NK-92 (cell line): ENCODE data around the gene SGMS1.
"Not testable (repeated sequence)": the region's sequence is repeated elsewhere in the genome, so short reads cannot be mapped to it uniquely, and the experiment has no call there.

Experiments used
- DNase-seq: peaks from one replicate; lab custom pipeline; 2025; ENCODE audit not compliant: unreplicated experiment; lab: John Stamatoyannopoulos, UW

SGMS1 gene

GRCh38 chr10:50382576-50383023, 241.2 kb downstream of the SGMS1 start:
- DNase-seq: no peak

DNA sequence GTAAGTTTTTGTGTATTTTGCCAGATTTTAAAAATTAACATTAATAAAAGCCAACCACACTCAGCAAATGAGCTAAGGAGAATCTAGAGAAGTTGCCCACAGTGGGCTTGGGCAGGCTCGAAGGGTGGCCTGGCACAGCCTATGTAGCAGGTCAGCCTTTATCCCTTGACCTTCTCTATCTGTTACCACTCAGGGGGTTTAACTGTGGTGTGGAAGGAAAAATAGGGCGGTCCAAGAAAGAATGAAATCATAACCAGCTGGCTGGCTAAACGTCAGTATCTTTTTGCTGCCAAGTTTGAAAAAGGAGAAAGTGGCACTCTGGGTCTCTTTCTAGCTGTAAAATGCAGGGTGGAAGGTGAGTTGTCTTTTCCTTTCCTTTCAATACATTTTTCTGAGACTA, 242.1 kb downstream of the SGMS1 start:
- no peak for DNase-seq

DNA sequence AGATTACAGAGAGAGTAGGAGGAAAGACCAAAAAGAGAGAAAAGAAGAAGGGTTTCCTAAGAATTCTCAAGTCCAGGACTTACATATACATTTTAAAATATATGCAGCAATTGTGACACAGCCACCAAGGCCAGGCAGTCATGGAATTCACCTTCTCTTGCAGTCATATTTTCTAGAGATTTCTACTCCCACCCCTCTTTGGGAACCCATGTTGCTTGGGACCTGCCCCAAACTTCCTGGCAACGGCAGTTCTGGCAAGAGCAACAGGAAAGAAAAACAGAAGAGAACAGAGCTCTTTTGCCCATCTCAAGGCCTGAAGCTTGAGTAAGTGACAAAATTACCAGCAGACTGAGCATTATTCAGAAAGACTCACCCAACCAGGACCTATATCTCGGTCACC, 244.1 kb downstream of the SGMS1 start:
- no peak for DNase-seq

DNA sequence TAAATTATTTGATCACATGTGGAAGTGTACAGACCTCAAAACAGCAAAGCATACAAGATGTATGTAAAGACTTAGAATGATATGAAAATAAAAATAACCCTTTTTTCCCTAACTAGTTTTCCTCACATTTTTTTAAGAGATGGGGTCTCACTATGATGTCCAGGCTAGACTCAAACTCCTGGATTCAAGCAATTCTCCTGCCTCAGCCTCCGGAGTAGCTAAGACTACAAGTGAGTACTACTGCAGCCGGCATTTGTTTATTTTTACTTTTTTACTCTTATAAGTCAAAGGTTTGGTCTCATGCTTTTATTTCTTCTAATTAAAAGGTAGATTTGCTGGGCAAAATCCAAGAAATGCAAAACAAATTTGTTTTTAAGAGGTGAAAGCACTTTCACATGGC, 248.0 kb downstream of the SGMS1 start:
- no peak for DNase-seq

- no peak for DNase-seq
Observed at GRCh38 chr10:50375051-50375452, 248.7 kb downstream of the SGMS1 start.

- DNase-seq: no peak
Observed at GRCh38 chr10:50373821-50374501, 249.8 kb downstream of the SGMS1 start.

- no peak for DNase-seq
Observed at GRCh38 chr10:50369931-50370330, 253.8 kb downstream of the SGMS1 start.

GRCh38 chr10:50367732-50368131, 256.0 kb downstream of the SGMS1 start:
- DNase-seq: no peak

DNA sequence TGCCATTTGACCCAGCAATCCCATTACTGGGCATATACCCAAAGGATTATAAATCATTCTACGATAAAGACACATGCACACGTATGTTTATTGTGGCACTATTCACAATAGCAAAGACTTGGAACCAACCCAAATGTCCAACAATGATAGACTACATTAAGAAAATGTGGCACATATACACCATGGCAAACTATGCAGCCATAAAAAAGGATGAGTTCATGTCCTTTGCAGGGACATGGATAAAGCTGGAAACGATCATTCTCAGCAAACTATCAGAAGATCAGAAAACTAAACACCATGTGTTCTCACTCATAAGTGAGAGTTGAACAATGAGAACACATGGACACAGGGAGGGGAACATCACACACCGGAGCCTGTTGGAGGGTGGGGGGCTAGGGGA, 257.3 kb downstream of the SGMS1 start:
- DNase-seq: not testable (repeated sequence)

DNA sequence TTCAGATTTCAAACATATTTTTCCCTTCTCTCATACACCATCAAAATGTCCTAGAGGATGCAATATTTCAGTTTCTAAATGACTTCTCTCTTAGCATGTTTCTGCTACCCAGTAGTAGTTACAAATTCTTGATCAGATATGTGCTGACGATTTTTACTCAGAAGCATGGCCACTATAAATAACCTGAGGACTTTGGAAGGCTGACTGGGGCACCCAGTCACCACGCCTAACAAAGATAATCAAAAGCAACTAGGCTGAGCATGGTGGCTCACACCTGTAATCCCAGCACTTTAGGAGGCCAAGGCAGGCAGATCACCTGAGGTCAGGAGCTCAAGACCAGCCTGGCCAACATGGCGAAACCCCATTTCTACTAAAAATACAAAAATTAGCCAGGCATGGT, 259.0 kb downstream of the SGMS1 start:
- not testable (repeated sequence) for DNase-seq

DNA sequence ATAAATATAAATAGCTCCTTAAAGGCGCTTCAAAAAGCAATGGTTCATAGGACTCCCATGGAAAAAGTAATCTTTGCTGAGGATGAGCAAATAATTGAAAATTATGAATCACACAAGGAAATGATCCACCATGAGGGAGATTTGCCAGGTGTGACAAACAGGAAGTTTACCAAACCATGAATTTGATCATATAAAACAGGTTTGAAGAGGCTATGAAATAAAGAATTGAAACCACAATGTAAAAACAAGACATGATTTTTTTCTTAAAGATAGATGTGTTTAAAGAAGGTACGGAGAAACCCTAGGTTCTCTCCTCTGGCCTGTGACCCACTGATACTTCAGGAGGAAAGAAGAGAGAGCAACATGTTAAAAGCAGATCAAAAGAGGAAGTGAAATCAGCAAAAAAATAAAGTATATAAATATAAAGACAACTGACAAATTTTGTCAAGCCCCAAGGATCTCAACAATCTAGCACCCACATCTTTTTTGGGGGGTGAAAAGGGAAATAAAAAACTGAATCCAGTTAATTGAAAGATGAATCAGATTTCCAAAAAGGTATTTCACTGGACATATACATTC, 261.1 kb downstream of the SGMS1 start:
- no peak for DNase-seq

DNA sequence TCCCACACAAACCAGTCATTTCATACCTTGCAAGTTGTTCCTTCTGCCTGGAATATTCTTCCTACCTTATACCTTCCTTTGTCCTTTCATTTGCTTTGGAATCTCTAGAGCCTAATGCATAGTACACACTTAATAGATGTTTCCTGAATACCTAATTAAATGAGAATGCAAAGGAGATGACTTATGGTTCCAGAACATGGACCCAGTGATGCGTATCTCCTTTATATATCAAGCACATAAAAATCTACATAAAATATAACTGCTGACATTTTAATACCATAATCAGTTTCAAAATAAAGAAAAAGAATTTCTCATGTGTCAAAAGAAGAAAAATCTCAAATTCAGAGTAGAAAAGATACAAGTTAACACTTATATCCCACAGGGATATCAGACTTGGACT, 261.8 kb downstream of the SGMS1 start:
- DNase-seq: no peak

DNA sequence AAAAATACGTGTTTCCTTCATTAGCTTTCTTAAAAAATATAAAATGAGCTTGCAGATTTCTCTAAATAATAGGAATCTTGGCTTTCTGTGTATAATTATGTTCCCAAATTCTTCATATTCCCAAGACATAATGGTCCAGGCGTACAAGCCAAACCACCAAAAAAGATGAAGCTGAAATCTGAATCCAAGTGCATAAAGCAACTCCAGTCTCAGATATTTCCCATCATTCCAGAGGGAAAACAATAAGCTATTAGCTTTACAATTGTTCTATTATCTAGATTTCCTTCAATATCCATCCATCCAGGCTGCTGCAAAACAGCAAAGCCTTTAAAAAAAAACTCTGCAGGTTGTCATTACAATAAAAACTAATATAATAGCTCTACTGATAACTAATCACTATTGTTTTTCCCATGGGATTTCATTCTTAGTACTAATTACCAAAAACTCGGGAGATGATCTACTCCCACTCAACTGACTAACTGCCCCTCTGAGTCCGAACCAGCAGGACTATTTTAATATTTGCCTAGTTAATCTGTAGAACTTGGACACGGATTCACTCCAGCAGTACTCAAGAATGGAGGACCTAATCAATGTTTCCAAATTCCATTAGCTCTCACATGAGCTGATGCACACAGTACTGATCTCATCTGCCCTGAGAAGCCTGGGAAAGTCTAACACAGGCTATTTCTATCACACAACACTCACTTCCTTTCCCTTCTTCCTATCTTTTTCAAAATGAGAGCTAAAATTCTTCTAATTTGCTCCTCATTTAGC, 263.5 kb downstream of the SGMS1 start:
- no peak for DNase-seq

- no peak for DNase-seq
Observed at GRCh38 chr10:50358925-50359687, 264.6 kb downstream of the SGMS1 start.

- DNase-seq: no peak
Observed at GRCh38 chr10:50358411-50358810, 265.3 kb downstream of the SGMS1 start.

DNA sequence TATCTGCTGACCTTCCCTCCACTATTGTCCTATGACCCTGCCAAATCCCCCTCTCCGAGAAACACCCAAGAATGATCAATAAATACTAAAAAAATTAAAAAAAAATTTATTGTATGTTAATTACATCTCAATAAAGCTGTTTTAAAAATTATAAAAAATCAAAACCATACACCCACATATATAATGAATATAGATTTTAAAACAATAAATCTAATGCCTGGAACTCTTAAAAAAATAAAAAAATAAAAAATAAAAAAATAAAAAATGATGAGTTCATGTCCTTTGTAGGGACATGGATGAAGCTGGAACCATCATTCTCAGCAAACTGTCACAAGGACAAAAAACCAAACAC, 267.3 kb downstream of the SGMS1 start:
- not testable (repeated sequence) for DNase-seq

DNA sequence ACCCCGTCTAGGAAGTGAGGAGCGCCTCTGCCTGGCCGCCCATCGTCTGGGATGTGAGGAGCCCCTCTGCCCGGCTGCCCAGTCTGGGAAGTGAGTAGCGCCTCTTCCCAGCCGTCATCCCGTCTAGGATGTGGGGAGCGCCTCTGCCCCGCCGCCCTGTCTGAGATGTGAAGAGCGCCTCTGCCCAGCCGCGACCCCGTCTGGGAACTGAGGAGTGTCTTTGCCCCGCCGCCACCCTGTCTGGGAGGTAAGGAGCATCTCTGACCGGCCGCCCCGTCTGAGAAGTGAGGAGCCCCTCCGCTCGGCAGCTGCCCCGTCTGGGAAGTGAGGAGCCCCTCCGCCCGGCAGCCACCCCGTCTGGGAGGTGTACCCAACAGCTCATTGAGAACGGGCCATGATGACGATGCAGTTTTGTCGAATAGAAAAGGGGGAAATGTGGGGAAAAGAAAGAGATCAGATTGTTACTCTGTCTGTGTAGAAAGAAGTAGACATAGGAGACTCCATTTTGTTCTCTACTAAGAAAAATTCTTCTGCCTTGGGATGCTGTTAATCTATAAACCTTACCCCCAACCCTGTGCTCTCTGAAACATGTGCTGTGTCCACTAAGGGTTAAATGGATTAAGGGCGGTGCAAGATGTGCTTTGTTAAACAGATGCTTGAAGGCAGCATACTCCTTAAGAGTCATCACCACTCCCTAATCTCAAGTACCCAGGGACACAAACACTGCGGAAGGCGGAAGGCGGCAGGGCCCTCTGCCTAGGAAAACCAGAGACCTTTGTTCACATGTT, 267.9 kb downstream of the SGMS1 start:
- not testable (repeated sequence) for DNase-seq

DNA sequence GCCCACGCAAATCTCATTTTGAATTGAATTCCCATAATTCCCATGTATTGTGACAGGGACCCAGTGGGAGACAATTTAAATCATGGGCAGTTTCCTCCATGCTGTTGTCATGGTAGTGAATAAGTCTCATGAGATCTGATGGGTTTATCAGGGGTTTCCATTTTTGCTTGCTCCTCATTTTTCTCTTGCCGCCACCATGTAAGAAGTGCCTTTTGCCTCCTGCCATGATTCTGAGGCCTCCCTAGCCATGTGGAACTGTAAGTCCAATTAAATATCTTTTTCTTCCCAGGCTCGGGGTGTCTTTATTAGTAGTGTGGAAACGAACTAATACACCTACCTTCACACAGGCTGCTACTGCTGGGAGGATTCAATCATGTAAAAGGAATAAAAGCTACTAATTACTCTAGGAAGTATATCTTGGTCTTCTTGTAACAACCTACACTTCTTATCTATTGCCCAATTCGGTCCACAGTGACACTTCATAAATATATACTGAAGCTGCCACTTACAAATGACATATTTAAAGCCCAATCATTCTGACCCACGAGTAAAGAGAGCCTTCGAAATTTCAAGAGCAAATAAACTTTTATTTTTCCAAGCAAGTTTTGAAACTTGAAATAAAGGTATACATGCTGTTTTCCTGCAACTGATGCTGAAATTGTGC, 272.1 kb downstream of the SGMS1 start:
- no peak for DNase-seq

GRCh38 chr10:50350366-50350765, 273.4 kb downstream of the SGMS1 start:
- no peak for DNase-seq

GRCh38 chr10:50349554-50349953, 274.2 kb downstream of the SGMS1 start:
- no peak for DNase-seq
